ENCODE measurements around the gene ADGRA1.

GRCh38 chr10:133083422-133084100 is 4.2 kb upstream of the ADGRA1 start:
- TF ChIP-seq CREB1 (CRISPR knock-in tag; IDR thresholded peaks at IDR 0.05; ENCODE audit: low read depth): no peak
- no peak for TF ChIP-seq CTCF (conservative IDR thresholded peaks at IDR 0.05; ENCODE audit: low read depth in 2 of 2)
- no peak for TF ChIP-seq EZH2 (IDR thresholded peaks at IDR 0.05; ENCODE audit: low read depth, unreplicated experiment)
- TF ChIP-seq POLR2AphosphoS5 (IDR thresholded peaks at IDR 0.05; ENCODE audit: low read depth): no peak
- no peak for TF ChIP-seq EZH2phosphoT487 (IDR thresholded peaks at IDR 0.05; ENCODE audit: unreplicated experiment)
- no peak for TF ChIP-seq REST (IDR thresholded peaks at IDR 0.05; ENCODE audit: unreplicated experiment)
- no peak for TF ChIP-seq NANOG (IDR thresholded peaks at IDR 0.05; ENCODE audit: borderline replicate concordance)
- no peak for TF ChIP-seq JUNB (IDR thresholded peaks at IDR 0.05; ENCODE audit: unreplicated experiment)
- TF ChIP-seq STAT1 (IDR thresholded peaks at IDR 0.05; ENCODE audit: unreplicated experiment): no peak
